OCI-LY3 (cell line): ENCODE data around the gene DFFA.

ENCODE experiments used
- H2AFZ ChIP-seq: fragments of 200-600, 300-600 bp; shearing (Covaris generic); 2 replicates; pipeline ENCODE4 v1.6.0; 2014; ENCODE audit warnings: antibody characterized with exemption, low read depth, low read length
- H3K27ac ChIP-seq: fragments of 200-600, 300-600 bp; sonication (generic); 2 replicates; pipeline ENCODE4 v1.5.1; 2014; ENCODE audit warnings: mild to moderate bottlenecking, low read length, moderate library complexity, mixed read lengths
- H3K27me3 ChIP-seq: fragments of 200-600, 300-600 bp; sonication (generic); 2 replicates; pipeline ENCODE4 v1.6.1; 2014; ENCODE audit warnings: low read depth, low read length, mixed read lengths
- H3K36me3 ChIP-seq: fragments of 200-600, 300-600 bp; sonication (generic); replicated peaks from 2 replicates; pipeline ENCODE3; 2014; ENCODE audit warnings: low read depth, low read length, mixed read lengths
- H3K4me1 ChIP-seq: fragments of 300-600, 200-600 bp; sonication (generic); 2 replicates; pipeline ENCODE4 v1.6.1; 2014; ENCODE audit warnings: low read length, mixed read lengths
- H3K4me2 ChIP-seq: fragments of 200-600, 300-600 bp; sonication (generic); 2 replicates; pipeline ENCODE4 v1.6.1; 2014; ENCODE audit warnings: low read length, mixed read lengths
- H3K4me3 ChIP-seq: fragments of 300-600, 200-600 bp; sonication (generic); 2 replicates; pipeline ENCODE4 v1.5.1; 2014; ENCODE audit warnings: antibody characterized with exemption, mild to moderate bottlenecking, low read length, moderate library complexity
- H3K79me2 ChIP-seq: fragments of 300-600, 200-600 bp; shearing (Covaris generic); 2 replicates; pipeline ENCODE4 v1.6.1; 2014; ENCODE audit warnings: mild to moderate bottlenecking, low read length, mixed read lengths
- H3K9ac ChIP-seq: fragments of 300-600, 200-600 bp; shearing (Covaris generic); 2 replicates; pipeline ENCODE4 v1.6.0; 2014; ENCODE audit warnings: mild to moderate bottlenecking, low read length, moderate library complexity
- H3K9me3 ChIP-seq: fragments of 200-600, 300-600 bp; shearing (Covaris generic); 2 replicates; pipeline ENCODE4 v1.6.1; 2014; ENCODE audit warnings: low read length, mixed read lengths; ENCODE audit not compliant: insufficient read depth
- H4K20me1 ChIP-seq: fragments of 200-600, 300-600 bp; sonication (generic); 2 replicates; pipeline ENCODE4 v1.6.1; 2016; ENCODE audit warnings: low read length, mixed read lengths; ENCODE audit not compliant: insufficient read depth
- CTCF ChIP-seq: fragments of 200-600, 300-600 bp; sonication (generic); IDR thresholded peaks from 2 replicates; pipeline ENCODE4 v1.5.1; 2014; ENCODE audit warnings: antibody characterized with exemption, low read length, low read depth
- EZH2phosphoT487 ChIP-seq: fragments of 200-600 bp; shearing (Covaris generic); IDR thresholded peaks from 2 replicates; pipeline ENCODE4 v1.6.1; 2018; ENCODE audit warnings: antibody characterized with exemption, mixed run types, low read depth

Gene DFFA

GRCh38 chr1:10472220-10473144, at the start of gene DFFA:
Gene DFFA (minus strand): TSS chr1:10472529. CDS start chr1:10472458, 71 bp downstream.
- H3K36me3 ChIP-seq, result no peaks in the 10 kb centered on the region
- H3K4me2 ChIP-seq, result peak within 1 kb of the TSS; percentile 93
- TF ChIP-seq EZH2phosphoT487, result no peak
- no peak for TF ChIP-seq CTCF
- peaks cover 32% of the 10 kb centered on the region for H3K79me2 ChIP-seq
- H3K4me1 ChIP-seq, result peaks cover 24% of the 10 kb centered on the region
- H3K27ac ChIP-seq, result peak within 1 kb of the TSS; percentile 81
- no peaks in the 10 kb centered on the region for H4K20me1 ChIP-seq
- H2AFZ ChIP-seq, result peak within 1 kb of the TSS; percentile 75; the same call in 1 of the 2 replicates
- no peaks in the 10 kb centered on the region for H3K9me3 ChIP-seq
- peak within 1 kb of the TSS; percentile 73 for H3K9ac ChIP-seq
- peak within 1 kb of the TSS; percentile 89 for H3K4me3 ChIP-seq
- no peaks in the 10 kb centered on the region for H3K27me3 ChIP-seq

- no peak overlapping the region for H2AFZ ChIP-seq
- no peak overlapping the region for H3K9ac ChIP-seq
- peaks cover 5% of the 10 kb centered on the region; the same call in 1 of the 2 replicates for H3K4me1 ChIP-seq
- no peaks in the 10 kb centered on the region for H3K36me3 ChIP-seq
- H3K27me3 ChIP-seq, result no peaks in the 10 kb centered on the region
- H3K79me2 ChIP-seq, result no peaks in the 10 kb centered on the region
- no peak overlapping the region for H3K27ac ChIP-seq
- H4K20me1 ChIP-seq, result peaks cover under 1% of the 10 kb centered on the region; the same call in 1 of the 2 replicates
- H3K4me2 ChIP-seq, result no peak overlapping the region
- H3K4me3 ChIP-seq, result no peak overlapping the region
- no peaks in the 10 kb centered on the region for H3K9me3 ChIP-seq
- TF ChIP-seq CTCF (no peak), EZH2phosphoT487 (no peak)
Observed at GRCh38 chr1:10521537-10522157, 49.3 kb upstream of the DFFA start.

- H3K9me3 ChIP-seq, result no peaks in the 10 kb centered on the region
- H4K20me1 ChIP-seq, result peaks cover 7% of the 10 kb centered on the region; the same call in 1 of the 2 replicates
- TF ChIP-seq EZH2phosphoT487 (no peak), CTCF (no peak)
- no peak overlapping the region for H3K4me3 ChIP-seq
- no peaks in the 10 kb centered on the region for H3K36me3 ChIP-seq
- no peaks in the 10 kb centered on the region for H3K27me3 ChIP-seq
- peaks cover 5% of the 10 kb centered on the region; the same call in 1 of the 2 replicates for H3K4me1 ChIP-seq
- no peak overlapping the region for H3K9ac ChIP-seq
- no peak overlapping the region for H3K27ac ChIP-seq
- no peak overlapping the region for H3K4me2 ChIP-seq
- H3K79me2 ChIP-seq, result no peaks in the 10 kb centered on the region
- H2AFZ ChIP-seq, result no peak overlapping the region
Observed at GRCh38 chr1:10520952-10521351, 48.6 kb upstream of the DFFA start.

GRCh38 chr1:10520497-10520896, 48.2 kb upstream of the DFFA start:
- Histone ChIP-seq H3K4me1 (peaks cover 5% of the 10 kb centered on the region; the same call in 1 of the 2 replicates), H3K27ac (no peak overlapping the region), H3K27me3 (no peaks in the 10 kb centered on the region), H3K36me3 (no peaks in the 10 kb centered on the region), H3K4me3 (no peak overlapping the region), H4K20me1 (peaks cover 11% of the 10 kb centered on the region; the same call in 1 of the 2 replicates), H3K79me2 (no peaks in the 10 kb centered on the region), H3K4me2 (no peak overlapping the region), H2AFZ (no peak overlapping the region), H3K9ac (no peak overlapping the region), H3K9me3 (no peaks in the 10 kb centered on the region)
- TF ChIP-seq EZH2phosphoT487, result no peak
- TF ChIP-seq CTCF, result no peak
